ENCODE data around the gene PPIG. TPM values are rescaled to one million over a fixed set of nuclear protein-coding genes. Genes with fewer than 3 reads are reported as not detected.

PPIG gene
- total RNA-seq, 1 experiment from 2014 or later: 60.3 TPM

GRCh38 chr2:169656164-169656563, 72.0 kb downstream of the PPIG start:
- H3K9me3 ChIP-seq: no peaks in the 10 kb centered on the region
- DNase-seq: no peak
- Mint-ChIP-seq H3K27me3 (ENCODE audit: insufficient read depth, unreplicated experiment) (peaks cover 6% of the 10 kb centered on the region), H3K27ac (ENCODE audit: unreplicated experiment) (no peak overlapping the region), H3K9me3 (ENCODE audit: unreplicated experiment) (no peaks in the 10 kb centered on the region), H3K4me3 (ENCODE audit: unreplicated experiment) (no peak overlapping the region), H3K4me1 (ENCODE audit: low read depth, unreplicated experiment) (peaks cover 10% of the 10 kb centered on the region), H3K36me3 (ENCODE audit: insufficient read depth, unreplicated experiment) (no peaks in the 10 kb centered on the region)
- CTCF ChIA-PET: no interaction called here
- TF ChIP-seq CTCF (IDR thresholded peaks at IDR 0.05; ENCODE audit: insufficient read depth in 1 of 2, low read depth in 1 of 2, low read length in 1 of 2, severe bottlenecking in 1 of 2, unreplicated experiment in 1 of 2): no peak
- no peaks in the 10 kb centered on the region for H3K4me1 ChIP-seq
- BruUV-seq (replicated peaks): no TSS peak
- no peak overlapping the region for H3K4me3 ChIP-seq (ENCODE audit: low read depth, low read length)
- H3K27me3 ChIP-seq (replicated peaks; ENCODE audit: control insufficient read depth, insufficient read depth, low read length): no peaks in the 10 kb centered on the region
- POLR2A ChIA-PET: no interaction called here
- intact Hi-C loops (cut with micrococcal nuclease; ENCODE audit: unreplicated experiment): no loop called here
- H3K36me3 ChIP-seq (ENCODE audit: control insufficient read depth, insufficient read depth, low read length): no peaks in the 10 kb centered on the region

GRCh38 chr2:169658877-169659276, 74.7 kb downstream of the PPIG start:
- no peak for DNase-seq
- Mint-ChIP-seq H3K36me3 (ENCODE audit: insufficient read depth, unreplicated experiment) (no peaks in the 10 kb centered on the region), H3K27ac (ENCODE audit: unreplicated experiment) (no peak overlapping the region), H3K4me1 (ENCODE audit: low read depth, unreplicated experiment) (no peaks in the 10 kb centered on the region), H3K9me3 (ENCODE audit: unreplicated experiment) (no peaks in the 10 kb centered on the region), H3K4me3 (ENCODE audit: unreplicated experiment) (no peak overlapping the region), H3K27me3 (ENCODE audit: insufficient read depth, unreplicated experiment) (peaks cover 13% of the 10 kb centered on the region)
- no peaks in the 10 kb centered on the region for H3K4me1 ChIP-seq
- TF ChIP-seq CTCF (IDR thresholded peaks at IDR 0.05; ENCODE audit: insufficient read depth in 1 of 2, low read depth in 1 of 2, low read length in 1 of 2, severe bottlenecking in 1 of 2, unreplicated experiment in 1 of 2): no peak
- no peaks in the 10 kb centered on the region for H3K36me3 ChIP-seq (ENCODE audit: control insufficient read depth, insufficient read depth, low read length)
- intact Hi-C loops (cut with micrococcal nuclease; ENCODE audit: unreplicated experiment): no loop called here
- no peaks in the 10 kb centered on the region for H3K27me3 ChIP-seq (replicated peaks; ENCODE audit: control insufficient read depth, insufficient read depth, low read length)
- no TSS peak for BruUV-seq (replicated peaks)
- CTCF ChIA-PET: no interaction called here
- H3K4me3 ChIP-seq (ENCODE audit: low read depth, low read length): no peak overlapping the region
- POLR2A ChIA-PET: no interaction called here
- H3K9me3 ChIP-seq: no peaks in the 10 kb centered on the region

- Histone ChIP-seq H3K36me3 (ENCODE audit: control insufficient read depth, insufficient read depth, low read length) (no peaks in the 10 kb centered on the region), H3K27me3 (replicated peaks; ENCODE audit: control insufficient read depth, insufficient read depth, low read length) (no peaks in the 10 kb centered on the region), H3K4me1 (no peaks in the 10 kb centered on the region), H3K9me3 (no peaks in the 10 kb centered on the region), H3K4me3 (ENCODE audit: low read depth, low read length) (no peak overlapping the region)
- ChIA-PET POLR2A (no interaction called here), CTCF (no interaction called here)
- BruUV-seq (replicated peaks): no TSS peak
- TF ChIP-seq CTCF (IDR thresholded peaks at IDR 0.05; ENCODE audit: insufficient read depth in 1 of 2, low read depth in 1 of 2, low read length in 1 of 2, severe bottlenecking in 1 of 2, unreplicated experiment in 1 of 2): no peak
- no peak for DNase-seq
- Mint-ChIP-seq H3K4me3 (ENCODE audit: unreplicated experiment) (no peak overlapping the region), H3K36me3 (ENCODE audit: insufficient read depth, unreplicated experiment) (no peaks in the 10 kb centered on the region), H3K27me3 (ENCODE audit: insufficient read depth, unreplicated experiment) (peaks cover 13% of the 10 kb centered on the region), H3K4me1 (ENCODE audit: low read depth, unreplicated experiment) (no peaks in the 10 kb centered on the region), H3K27ac (ENCODE audit: unreplicated experiment) (no peak overlapping the region), H3K9me3 (ENCODE audit: unreplicated experiment) (no peaks in the 10 kb centered on the region)
- intact Hi-C loops (cut with micrococcal nuclease; ENCODE audit: unreplicated experiment): no loop called here
Measured at GRCh38 chr2:169659320-169659719, 75.2 kb downstream of the PPIG start.

Measured in Caco-2 (cell line).